ENCODE measurements around the gene TLR7.

DNA sequence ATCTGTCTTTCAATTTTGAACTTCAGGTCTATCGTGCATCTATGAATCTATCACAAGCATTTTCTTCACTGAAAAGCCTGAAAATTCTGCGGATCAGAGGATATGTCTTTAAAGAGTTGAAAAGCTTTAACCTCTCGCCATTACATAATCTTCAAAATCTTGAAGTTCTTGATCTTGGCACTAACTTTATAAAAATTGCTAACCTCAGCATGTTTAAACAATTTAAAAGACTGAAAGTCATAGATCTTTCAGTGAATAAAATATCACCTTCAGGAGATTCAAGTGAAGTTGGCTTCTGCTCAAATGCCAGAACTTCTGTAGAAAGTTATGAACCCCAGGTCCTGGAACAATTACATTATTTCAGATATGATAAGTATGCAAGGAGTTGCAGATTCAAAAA is 19.7 kb downstream of the TLR7 start:
- TF ChIP-seq, protein P1, sequence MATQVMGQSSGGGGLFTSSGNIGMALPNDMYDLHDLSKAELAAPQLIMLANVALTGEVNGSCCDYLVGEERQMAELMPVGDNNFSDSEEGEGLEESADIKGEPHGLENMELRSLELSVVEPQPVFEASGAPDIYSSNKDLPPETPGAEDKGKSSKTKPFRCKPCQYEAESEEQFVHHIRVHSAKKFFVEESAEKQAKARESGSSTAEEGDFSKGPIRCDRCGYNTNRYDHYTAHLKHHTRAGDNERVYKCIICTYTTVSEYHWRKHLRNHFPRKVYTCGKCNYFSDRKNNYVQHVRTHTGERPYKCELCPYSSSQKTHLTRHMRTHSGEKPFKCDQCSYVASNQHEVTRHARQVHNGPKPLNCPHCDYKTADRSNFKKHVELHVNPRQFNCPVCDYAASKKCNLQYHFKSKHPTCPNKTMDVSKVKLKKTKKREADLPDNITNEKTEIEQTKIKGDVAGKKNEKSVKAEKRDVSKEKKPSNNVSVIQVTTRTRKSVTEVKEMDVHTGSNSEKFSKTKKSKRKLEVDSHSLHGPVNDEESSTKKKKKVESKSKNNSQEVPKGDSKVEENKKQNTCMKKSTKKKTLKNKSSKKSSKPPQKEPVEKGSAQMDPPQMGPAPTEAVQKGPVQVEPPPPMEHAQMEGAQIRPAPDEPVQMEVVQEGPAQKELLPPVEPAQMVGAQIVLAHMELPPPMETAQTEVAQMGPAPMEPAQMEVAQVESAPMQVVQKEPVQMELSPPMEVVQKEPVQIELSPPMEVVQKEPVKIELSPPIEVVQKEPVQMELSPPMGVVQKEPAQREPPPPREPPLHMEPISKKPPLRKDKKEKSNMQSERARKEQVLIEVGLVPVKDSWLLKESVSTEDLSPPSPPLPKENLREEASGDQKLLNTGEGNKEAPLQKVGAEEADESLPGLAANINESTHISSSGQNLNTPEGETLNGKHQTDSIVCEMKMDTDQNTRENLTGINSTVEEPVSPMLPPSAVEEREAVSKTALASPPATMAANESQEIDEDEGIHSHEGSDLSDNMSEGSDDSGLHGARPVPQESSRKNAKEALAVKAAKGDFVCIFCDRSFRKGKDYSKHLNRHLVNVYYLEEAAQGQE (IDR thresholded peaks at IDR 0.05; ENCODE audit: insufficient read depth in 1 of 2, low read depth in 2 of 2, low read length in 2 of 2): no peak
- no peak for TF ChIP-seq TAF1 (IDR thresholded peaks at IDR 0.05; ENCODE audit: borderline replicate concordance, insufficient read depth, low read length)
- no peak for TF ChIP-seq SIN3A (IDR thresholded peaks at IDR 0.05; ENCODE audit: borderline replicate concordance, insufficient read depth, low read length)
- TF ChIP-seq POLR2AphosphoS5 (IDR thresholded peaks at IDR 0.05; ENCODE audit: low read depth, low read length): no peak

All from PFSK-1 (cell line).